Activated B cell treated with CpG ODN at 0.5 μM for 24 hours (primary cell): ENCODE results near the gene PPM1E. TPM values are rescaled to one million over a fixed set of nuclear protein-coding genes. Genes with fewer than 3 reads are reported as not detected.

ENCODE experiments used
- ATAC-seq: fragments of 200-7000 bp; cut with Tn5 transposase; one replicate; pipeline ENCODE4 v1.10.0; 2021; ENCODE audit warnings: low read depth, mild to moderate bottlenecking, moderate library complexity
- CTCF ChIA-PET: fragments of 350-600 bp; sonication (Branson Sonifier 250); formaldehyde crosslinking; loops from one replicate; lab custom pipeline; 2021; ENCODE audit warnings: antibody characterized with exemption; lab: Charles Lee
- POLR2A ChIA-PET: fragments of 350-600 bp; sonication (Branson Sonifier 250); formaldehyde crosslinking; loops from one replicate; lab custom pipeline; 2021; ENCODE audit warnings: antibody characterized with exemption; lab: Charles Lee
- DNase-seq: peaks from one replicate; pipeline ENCODE4 v3.0.0; 2022
- H3K27ac Mint-ChIP-seq: one replicate; pipeline ENCODE4 v1.8.0; 2020; ENCODE audit warnings: mixed read lengths
- H3K27me3 Mint-ChIP-seq: one replicate; pipeline ENCODE4 v1.8.0; 2021; ENCODE audit warnings: mixed read lengths
- H3K36me3 Mint-ChIP-seq: one replicate; pipeline ENCODE4 v1.8.0; 2021; ENCODE audit warnings: low read depth, mixed read lengths
- H3K4me1 Mint-ChIP-seq: one replicate; pipeline ENCODE4 v1.8.0; 2021; ENCODE audit warnings: mixed read lengths
- H3K4me3 Mint-ChIP-seq: one replicate; pipeline ENCODE4 v1.8.0; 2020; ENCODE audit warnings: mild to moderate bottlenecking, mixed read lengths
- H3K9me3 Mint-ChIP-seq: one replicate; pipeline ENCODE4 v1.8.0; 2020; ENCODE audit warnings: mixed read lengths
- CTCF ChIP-seq: fragments of 200-600 bp; IDR thresholded peaks from one replicate; pipeline ENCODE4 v1.8.0; 2022; ENCODE audit warnings: antibody characterized with exemption, mild to moderate bottlenecking
- intact Hi-C: fragments of 100-400 bp; cut with micrococcal nuclease; formaldehyde crosslinking; loops from one replicate; pipeline ENCODE4 v1.15.1; 2024
- total RNA-seq: library from RNA; stranded (reverse); gene quantifications from 2 replicates; pipeline ENCODE4 v1.2.3, GENCODE V29; 2022

Gene PPM1E
- total RNA-seq, 1 donor from 2014 or later = 0.02 TPM

- peaks cover 48% of the 10 kb centered on the region for H3K36me3 Mint-ChIP-seq
- H3K4me1 Mint-ChIP-seq = no peaks in the 10 kb centered on the region
- no peak overlapping the region for H3K4me3 Mint-ChIP-seq
- H3K9me3 Mint-ChIP-seq = no peaks in the 10 kb centered on the region
- no peak overlapping the region for H3K27ac Mint-ChIP-seq
- intact Hi-C loops = no loop called here
- ATAC-seq = no peak
- no peak for DNase-seq
- no peak for TF ChIP-seq CTCF
- CTCF ChIA-PET = no interaction called here
- POLR2A ChIA-PET = no interaction called here
- H3K27me3 Mint-ChIP-seq = no peaks in the 10 kb centered on the region
Observed at GRCh38 chr17:58722696-58723095, 33.0 kb upstream of the PPM1E start.

- ChIA-PET POLR2A (no interaction called here), CTCF (no interaction called here)
- Mint-ChIP-seq H3K4me1 (no peaks in the 10 kb centered on the region), H3K9me3 (no peaks in the 10 kb centered on the region), H3K36me3 (peaks cover 36% of the 10 kb centered on the region), H3K4me3 (no peak overlapping the region), H3K27ac (no peak overlapping the region), H3K27me3 (no peaks in the 10 kb centered on the region)
- TF ChIP-seq CTCF = no peak
- DNase-seq (no peak), ATAC-seq (no peak)
- intact Hi-C loops = no loop called here
Observed at GRCh38 chr17:58728798-58729197, 26.9 kb upstream of the PPM1E start.

DNA sequence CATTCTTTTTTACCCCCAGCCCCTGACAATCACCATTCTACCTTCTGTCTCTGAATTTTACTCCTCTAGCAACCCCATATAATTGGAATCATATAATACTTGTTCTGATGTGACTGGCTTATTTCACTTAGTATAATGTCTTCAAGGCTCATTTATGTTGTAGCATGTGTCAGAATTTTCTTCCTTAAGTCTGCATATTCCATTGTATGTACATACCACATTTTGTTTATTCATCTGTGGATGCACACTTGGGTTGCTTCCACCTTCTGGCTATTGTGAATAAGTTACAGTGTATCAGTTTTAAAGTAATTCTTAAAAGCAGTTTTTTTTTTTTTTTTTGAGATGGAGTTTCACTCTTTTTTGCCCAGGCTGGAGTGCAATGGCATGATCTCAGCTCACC is 24.7 kb upstream of the PPM1E start:
- H3K4me1 Mint-ChIP-seq = no peaks in the 10 kb centered on the region
- H3K9me3 Mint-ChIP-seq = no peaks in the 10 kb centered on the region
- no peak for ATAC-seq
- intact Hi-C loops = loop anchor here (1.0 kb wide), 1 partner anchor 13 kb away; no protein-coding TSS in a partner anchor
- TF ChIP-seq CTCF = no peak
- no peak for DNase-seq
- ChIA-PET CTCF (no interaction called here), POLR2A (no interaction called here)
- H3K4me3 Mint-ChIP-seq = no peak overlapping the region
- no peak overlapping the region for H3K27ac Mint-ChIP-seq
- H3K36me3 Mint-ChIP-seq = peaks cover 33% of the 10 kb centered on the region
- no peaks in the 10 kb centered on the region for H3K27me3 Mint-ChIP-seq

DNA sequence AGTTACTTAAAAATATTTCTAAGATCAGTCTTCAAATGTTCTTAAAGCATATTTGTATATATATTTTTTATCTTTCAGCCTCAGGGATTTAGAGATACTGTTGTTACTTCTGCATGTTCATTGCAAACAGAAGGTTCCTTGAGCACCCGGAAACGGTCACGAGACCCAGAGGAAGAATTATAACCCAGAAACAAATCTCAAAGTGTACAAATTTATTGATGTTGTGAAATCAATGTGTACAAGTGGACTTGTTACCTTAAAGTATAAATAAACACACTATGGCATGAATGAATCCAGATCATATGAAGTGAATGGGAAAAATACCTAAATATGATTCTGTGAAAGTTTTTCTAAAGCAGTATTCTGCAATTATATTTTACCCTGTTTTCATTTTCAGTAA is 21.6 kb upstream of the PPM1E start:
- TF ChIP-seq CTCF = no peak
- Mint-ChIP-seq H3K4me1 (no peaks in the 10 kb centered on the region), H3K4me3 (no peak overlapping the region), H3K9me3 (no peaks in the 10 kb centered on the region), H3K27ac (no peak overlapping the region), H3K36me3 (peaks cover 26% of the 10 kb centered on the region), H3K27me3 (no peaks in the 10 kb centered on the region)
- POLR2A ChIA-PET = interaction anchor here (0.7 to 1.5 kb wide), 2 partner anchors 75 to 1344 kb away, joined by 3 to 5 read pairs; no protein-coding TSS in a partner anchor
- DNase-seq = no peak
- intact Hi-C loops = no loop called here
- CTCF ChIA-PET = no interaction called here
- ATAC-seq = no peak

DNA sequence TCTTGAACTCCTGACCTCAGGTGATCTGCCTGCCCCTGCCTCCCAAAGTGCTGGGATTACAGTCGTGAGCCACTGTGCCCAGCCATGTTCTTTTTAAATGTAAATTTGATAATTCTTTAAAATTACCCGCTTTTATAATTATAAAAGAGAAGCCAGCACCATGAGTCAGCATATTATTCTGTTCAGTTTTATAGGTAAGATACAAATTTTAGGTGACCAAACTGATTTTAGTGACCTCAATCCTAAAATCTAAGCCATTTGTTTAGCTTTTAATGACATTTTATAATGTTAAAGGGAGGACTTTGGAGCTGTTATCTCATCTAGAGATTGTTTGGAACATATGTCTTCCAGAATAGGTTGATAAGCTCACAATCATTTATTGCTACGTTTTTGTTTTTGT is 20.8 kb upstream of the PPM1E start:
- CTCF ChIA-PET = no interaction called here
- no peaks in the 10 kb centered on the region for H3K27me3 Mint-ChIP-seq
- POLR2A ChIA-PET = no interaction called here
- ATAC-seq (no peak), DNase-seq (no peak)
- peaks cover 20% of the 10 kb centered on the region for H3K36me3 Mint-ChIP-seq
- H3K4me1 Mint-ChIP-seq = no peaks in the 10 kb centered on the region
- H3K27ac Mint-ChIP-seq = no peak overlapping the region
- no peak for TF ChIP-seq CTCF
- H3K9me3 Mint-ChIP-seq = no peaks in the 10 kb centered on the region
- intact Hi-C loops = no loop called here
- H3K4me3 Mint-ChIP-seq = no peak overlapping the region
